Measurements from ENCODE around the gene EP400.

The EP400 gene

GRCh38 chr12:131975228-131975627 lies 25.5 kb downstream of the EP400 start:
- TF ChIP-seq EZH2phosphoT487 (conservative IDR thresholded peaks at IDR 0.05; ENCODE audit: low read length) = no peak
- TF ChIP-seq CTCF (IDR thresholded peaks at IDR 0.05; ENCODE audit: insufficient read depth, low read length, poor library complexity, severe bottlenecking) = no peak
- Histone ChIP-seq H3K27ac (ENCODE audit: low read depth, low read length) (no peak overlapping the region), H3K27me3 (ENCODE audit: low read length) (no peaks in the 10 kb centered on the region), H4K20me1 (ENCODE audit: low read depth, low read length) (peaks cover 8% of the 10 kb centered on the region; the same call in 1 of the 2 replicates), H2AFZ (ENCODE audit: low read depth, low read length, severe bottlenecking) (no peak overlapping the region), H3K4me3 (ENCODE audit: insufficient read depth, low read length, poor library complexity, severe bottlenecking) (no peak overlapping the region), H3K9ac (ENCODE audit: low read length) (no peak overlapping the region), H3F3A (ENCODE audit: insufficient read depth) (no peaks in the 10 kb centered on the region), H3K4me2 (ENCODE audit: low read depth, low read length, poor library complexity, severe bottlenecking) (no peak overlapping the region), H3K9me2 (replicated peaks; ENCODE audit: insufficient read depth, low read length) (no peaks in the 10 kb centered on the region), H3K79me2 (ENCODE audit: insufficient read depth, low read length) (peaks cover 77% of the 10 kb centered on the region), H3K36me3 (ENCODE audit: low read length) (no peaks in the 10 kb centered on the region; the same call in 1 of the 2 replicates), H3K9me3 (ENCODE audit: insufficient read depth, low read length) (no peaks in the 10 kb centered on the region)

- no peaks in the 10 kb centered on the region for H3K9me3 ChIP-seq (ENCODE audit: insufficient read depth, low read length)
- TF ChIP-seq EZH2phosphoT487 (conservative IDR thresholded peaks at IDR 0.05; ENCODE audit: low read length) (no peak), CTCF (IDR thresholded peaks at IDR 0.05; ENCODE audit: insufficient read depth, low read length, poor library complexity, severe bottlenecking) (no peak)
- H3K79me2 ChIP-seq (ENCODE audit: insufficient read depth, low read length) = peaks cover 35% of the 10 kb centered on the region
- H3K9ac ChIP-seq (ENCODE audit: low read length) = no peak overlapping the region
- H3K4me2 ChIP-seq (ENCODE audit: low read depth, low read length, poor library complexity, severe bottlenecking) = no peak overlapping the region
- no peaks in the 10 kb centered on the region; the same call in 1 of the 2 replicates for H3K36me3 ChIP-seq (ENCODE audit: low read length)
- H3K27me3 ChIP-seq (ENCODE audit: low read length) = no peaks in the 10 kb centered on the region
- H4K20me1 ChIP-seq (ENCODE audit: low read depth, low read length) = no peaks in the 10 kb centered on the region
- H3K4me3 ChIP-seq (ENCODE audit: insufficient read depth, low read length, poor library complexity, severe bottlenecking) = no peak overlapping the region
- H3K27ac ChIP-seq (ENCODE audit: low read depth, low read length) = no peak overlapping the region
- H3F3A ChIP-seq (ENCODE audit: insufficient read depth) = no peaks in the 10 kb centered on the region
- H3K9me2 ChIP-seq (replicated peaks; ENCODE audit: insufficient read depth, low read length) = no peaks in the 10 kb centered on the region
- H2AFZ ChIP-seq (ENCODE audit: low read depth, low read length, severe bottlenecking) = no peak overlapping the region
Measured at GRCh38 chr12:131979606-131980005, 29.9 kb downstream of the EP400 start.

- Histone ChIP-seq H2AFZ (ENCODE audit: low read depth, low read length, severe bottlenecking) (no peak overlapping the region), H3K9ac (ENCODE audit: low read length) (no peak overlapping the region), H3K79me2 (ENCODE audit: insufficient read depth, low read length) (peaks cover 28% of the 10 kb centered on the region), H3F3A (ENCODE audit: insufficient read depth) (no peaks in the 10 kb centered on the region), H3K27ac (ENCODE audit: low read depth, low read length) (no peak overlapping the region), H3K36me3 (ENCODE audit: low read length) (no peaks in the 10 kb centered on the region; the same call in 1 of the 2 replicates), H3K4me2 (ENCODE audit: low read depth, low read length, poor library complexity, severe bottlenecking) (no peak overlapping the region), H3K9me2 (replicated peaks; ENCODE audit: insufficient read depth, low read length) (no peaks in the 10 kb centered on the region), H3K9me3 (ENCODE audit: insufficient read depth, low read length) (no peaks in the 10 kb centered on the region), H3K4me3 (ENCODE audit: insufficient read depth, low read length, poor library complexity, severe bottlenecking) (no peak overlapping the region), H3K27me3 (ENCODE audit: low read length) (no peaks in the 10 kb centered on the region), H4K20me1 (ENCODE audit: low read depth, low read length) (no peaks in the 10 kb centered on the region)
- TF ChIP-seq CTCF (IDR thresholded peaks at IDR 0.05; ENCODE audit: insufficient read depth, low read length, poor library complexity, severe bottlenecking) = no peak
- TF ChIP-seq EZH2phosphoT487 (conservative IDR thresholded peaks at IDR 0.05; ENCODE audit: low read length) = no peak
Measured at GRCh38 chr12:131980263-131980662, 30.5 kb downstream of the EP400 start.
